DMS153 (cell line): ENCODE results near the gene BCL2L1.

Experiments used
- DNase-seq: peaks from one replicate; lab custom pipeline; 2025; lab: John Stamatoyannopoulos, UW

Gene BCL2L1

GRCh38 chr20:31708736-31709534 is 13.7 kb downstream of the BCL2L1 start:
- peak; percentile 94 for DNase-seq

- DNase-seq = peak; percentile 93
Measured at GRCh38 chr20:31707994-31708735, 14.5 kb downstream of the BCL2L1 start.

- DNase-seq = no peak
Measured at GRCh38 chr20:31707258-31707615, 15.4 kb downstream of the BCL2L1 start.

- DNase-seq = no peak
Measured at GRCh38 chr20:31706607-31707257, 15.9 kb downstream of the BCL2L1 start.

GRCh38 chr20:31705598-31706597 is 16.8 kb downstream of the BCL2L1 start:
- DNase-seq = no peak

GRCh38 chr20:31705191-31705590 is 17.5 kb downstream of the BCL2L1 start:
- no peak for DNase-seq

- no peak for DNase-seq
Measured at GRCh38 chr20:31704225-31705119, 18.2 kb downstream of the BCL2L1 start.

GRCh38 chr20:31701591-31701990 is 21.1 kb downstream of the BCL2L1 start:
- no peak for DNase-seq

GRCh38 chr20:31700747-31701146 is 21.9 kb downstream of the BCL2L1 start:
- DNase-seq = no peak

GRCh38 chr20:31699801-31700728 is 22.6 kb downstream of the BCL2L1 start:
- no peak for DNase-seq

GRCh38 chr20:31698803-31699718 is 23.6 kb downstream of the BCL2L1 start:
- DNase-seq = peak; percentile 93

- DNase-seq = no peak
Measured at GRCh38 chr20:31698243-31698802, 24.3 kb downstream of the BCL2L1 start.

- DNase-seq = no peak
Measured at GRCh38 chr20:31695849-31696804, 26.5 kb downstream of the BCL2L1 start.

- DNase-seq = no peak
Measured at GRCh38 chr20:31694842-31695593, 27.6 kb downstream of the BCL2L1 start.

GRCh38 chr20:31693987-31694661 is 28.5 kb downstream of the BCL2L1 start:
- peak; percentile 7 for DNase-seq

GRCh38 chr20:31693402-31693801 is 29.3 kb downstream of the BCL2L1 start:
- DNase-seq = no peak
